H1 (cell line): Measurements from ENCODE around the gene ACRBP. TPM values are rescaled to one million over a fixed set of nuclear protein-coding genes. Genes with fewer than 3 reads are reported as not detected.

ENCODE experiments used
- CHD2 ChIP-seq: IDR thresholded peaks from 2 replicates; pipeline ENCODE4 v1.6.1; 2012; ENCODE audit warnings: low read length, improper control_type of control experiment
- E2F6 ChIP-seq: IDR thresholded peaks from 2 replicates; pipeline ENCODE4 v1.6.1; 2012; ENCODE audit warnings: inconsistent platforms
- GABPA ChIP-seq: IDR thresholded peaks from 2 replicates; pipeline ENCODE4 v1.6.1; 2011; ENCODE audit warnings: mild to moderate bottlenecking, low read length, moderate library complexity, borderline replicate concordance; ENCODE audit not compliant: insufficient read depth
- HDAC2 ChIP-seq, 2 experiments: fragments of 300-600 bp in 1 of 2; sonication (generic) in 1 of 2; IDR thresholded peaks; 2 replicates each; pipeline ENCODE4 v1.6.1; 2011 to 2012; ENCODE audit warnings: low read depth in 2 of 2, low read length in 2 of 2, mild to moderate bottlenecking in 2 of 2, moderate library complexity in 2 of 2, borderline replicate concordance in 1 of 2, inconsistent platforms in 1 of 2
- JUN ChIP-seq: IDR thresholded peaks from 2 replicates; pipeline ENCODE4 v1.6.1; 2011; ENCODE audit warnings: low read depth, mild to moderate bottlenecking, improper control_type of control experiment, low read length
- JUND ChIP-seq: IDR thresholded peaks from 2 replicates; pipeline ENCODE4 v1.6.1; 2011; ENCODE audit warnings: mild to moderate bottlenecking, improper control_type of control experiment, low read length
- RFX5 ChIP-seq: IDR thresholded peaks from 2 replicates; pipeline ENCODE4 v1.6.1; 2011; ENCODE audit warnings: low read depth, low read length, improper control_type of control experiment, borderline replicate concordance
- SAP30 ChIP-seq: fragments of 300-600 bp; sonication (generic); IDR thresholded peaks from 2 replicates; pipeline ENCODE4 v1.7.1; 2012; ENCODE audit warnings: low read length, moderate library complexity, mild to moderate bottlenecking, inconsistent platforms; ENCODE audit not compliant: insufficient read depth, insufficient replicate concordance
- SIN3A ChIP-seq, 2 experiments: IDR thresholded peaks in 1 of 2; conservative IDR thresholded peaks in 1 of 2; 2 replicates each; pipeline ENCODE4 v1.6.1; 2011 to 2012; ENCODE audit warnings: low read length in 2 of 2, improper control_type of control experiment in 1 of 2, low read depth in 1 of 2, mild to moderate bottlenecking in 1 of 2
- SP4 ChIP-seq: IDR thresholded peaks from 2 replicates; pipeline ENCODE4 v1.6.1; 2012; ENCODE audit warnings: low read length, inconsistent platforms
- SUZ12 ChIP-seq: fragments of 200-600 bp; sonication (generic); IDR thresholded peaks from 2 replicates; pipeline ENCODE4 v1.6.1; 2012; ENCODE audit warnings: mild to moderate bottlenecking, inconsistent platforms, low read length, moderate library complexity, mixed read lengths
- TAF7 ChIP-seq: optimal IDR thresholded peaks from 2 replicates; pipeline ENCODE3; 2011; ENCODE audit warnings: low read depth, mild to moderate bottlenecking, inconsistent platforms, low read length, moderate library complexity, borderline replicate concordance
- TBP ChIP-seq: IDR thresholded peaks from 2 replicates; pipeline ENCODE4 v1.6.1; 2011; ENCODE audit warnings: low read depth, low read length, improper control_type of control experiment
- YY1 ChIP-seq: IDR thresholded peaks from 2 replicates; pipeline ENCODE4 v1.6.1; 2011; ENCODE audit warnings: low read depth, mild to moderate bottlenecking, low read length
- ZNF274 ChIP-seq: IDR thresholded peaks from 2 replicates; pipeline ENCODE4 v1.7.0; 2012; ENCODE audit warnings: low read length, borderline replicate concordance; ENCODE audit errors: extremely low read depth
- polyA plus RNA-seq, 7 experiments: library from polyadenylated mRNA; depleted of rRNA in 3 of 7; stranded (reverse) in 5 of 7; unstranded in 2 of 7; fragments of >200 nt in 5 of 7; fragments of 200-250 nt in 2 of 7; gene quantifications; 1 replicate in 5 of 7; 2 replicates in 1 of 7; 4 replicates in 1 of 7; pipeline versions ENCODE4 v1.2.1 to v1.2.3, GENCODE V29; 2011 to 2013; ENCODE audit warnings: missing spikeins in 2 of 7, mixed read lengths in 2 of 7
- total RNA-seq: library from RNA; stranded (reverse); fragmentation: NEBNext Ultra II Directional; extraction: Animal tissue kit (Norgen Biotek cat#: 25700); gene quantifications from 2 replicates; pipeline ENCODE4 v1.2.1, GENCODE V29; 2021

ACRBP gene
- total and polyA plus RNA-seq, 2 of the 8 experiments (the other 6 are each of a cell fraction or from before 2014, with no cell fraction given): 0.80 to 5.2 TPM

DNA sequence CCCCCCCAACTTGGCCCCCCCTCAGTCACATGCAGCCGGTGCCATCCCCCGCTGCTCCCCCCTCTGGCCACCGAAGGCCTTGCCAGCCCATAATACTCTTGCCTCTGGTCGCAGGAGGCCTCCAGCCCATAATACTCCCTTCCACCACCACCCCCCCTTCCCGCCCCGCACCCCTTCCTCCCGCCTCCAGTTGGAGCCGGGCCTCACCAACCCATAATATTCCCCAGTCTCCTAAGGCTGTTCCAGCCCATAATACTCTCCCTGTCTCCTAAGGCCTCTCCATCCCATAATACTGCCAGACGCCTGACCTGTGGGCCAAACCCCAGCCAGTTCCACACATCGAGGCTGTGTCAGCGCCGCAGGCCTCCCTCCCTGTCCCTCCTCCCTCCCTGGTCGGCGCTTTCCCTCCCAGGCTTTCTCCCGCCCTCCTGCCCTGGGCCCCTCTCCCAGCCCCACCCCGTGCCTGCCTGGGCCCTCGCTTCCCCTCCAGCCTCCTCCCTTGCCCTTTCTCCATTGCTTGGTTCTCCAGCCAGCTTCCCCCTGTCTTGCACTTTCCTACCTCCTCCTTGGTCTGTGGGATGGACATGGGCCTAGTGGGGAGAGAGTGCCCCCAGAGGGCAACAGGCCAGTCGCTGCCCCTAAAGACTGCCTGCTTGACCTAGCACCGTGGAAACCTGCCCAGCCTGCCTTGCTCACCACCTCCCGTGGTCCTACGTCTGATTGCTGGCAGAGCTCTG is 33.3 kb downstream of the ACRBP start (continued):
- TF ChIP-seq GABPA: no peak
- TF ChIP-seq TBP: peak; percentile 51; the same call in 1 of the 2 replicates
- TF ChIP-seq JUN: no peak
- peak; percentile 68; the same call in 1 of the 2 replicates for TF ChIP-seq E2F6
- no peak for TF ChIP-seq JUND
- no peak for TF ChIP-seq ZNF274
- TF ChIP-seq HDAC2 (IDR thresholded peaks at IDR 0.05; ENCODE audit: borderline replicate concordance in 1 of 2, low read depth in 2 of 2, low read length in 2 of 2): 0 out of 4 replicates have a peak, but pooled peaks of 1 of the 2 experiments have one; percentile 4
- no peak for TF ChIP-seq YY1
- TF ChIP-seq SIN3A (conservative IDR thresholded peaks at IDR 0.05 in 1 of 2, IDR thresholded peaks at IDR 0.05 in 1 of 2; ENCODE audit: low read depth in 1 of 2, low read length in 2 of 2): 0 out of 4 replicates have a peak, but pooled peaks of 1 of the 2 experiments have one; percentile 42
- TF ChIP-seq SP4: no peak
- TF ChIP-seq TAF7: no peak
- TF ChIP-seq SAP30: no peak
- no peak for TF ChIP-seq RFX5
- TF ChIP-seq CHD2: no peak
- TF ChIP-seq SUZ12: no peak
